ENCODE results near the gene OSM.

DNA sequence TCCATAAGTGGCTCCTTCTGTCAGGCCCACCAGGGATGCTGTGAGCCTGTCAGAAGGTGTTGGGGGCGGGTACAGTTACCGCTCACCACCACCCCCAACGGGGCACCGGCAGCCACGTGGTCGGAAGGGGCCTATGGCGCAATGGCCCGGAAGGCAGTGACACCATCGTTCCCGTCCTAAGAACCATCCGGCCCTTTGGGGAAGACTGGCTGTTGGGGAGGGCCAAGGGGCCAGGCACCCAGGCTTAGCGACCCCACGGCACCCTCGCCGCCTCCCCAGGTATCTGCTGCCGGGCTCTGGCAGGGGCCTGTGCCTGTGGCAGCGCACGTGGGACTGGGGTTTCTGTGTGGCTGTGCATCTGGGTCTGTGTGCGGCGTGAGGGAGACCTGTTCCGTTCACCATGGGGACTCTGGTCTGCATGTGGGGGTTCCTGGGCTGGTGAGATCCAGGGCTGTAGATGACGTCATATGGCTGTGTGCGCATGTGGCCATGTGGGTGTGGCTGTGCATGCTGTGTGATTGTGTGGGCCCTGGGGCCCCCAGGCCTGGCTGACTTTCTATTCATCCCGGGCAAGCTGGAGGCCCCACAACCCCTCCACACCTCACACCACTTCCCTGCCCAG, 717 bp downstream of the OSM start:
- TF ChIP-seq, protein P1, sequence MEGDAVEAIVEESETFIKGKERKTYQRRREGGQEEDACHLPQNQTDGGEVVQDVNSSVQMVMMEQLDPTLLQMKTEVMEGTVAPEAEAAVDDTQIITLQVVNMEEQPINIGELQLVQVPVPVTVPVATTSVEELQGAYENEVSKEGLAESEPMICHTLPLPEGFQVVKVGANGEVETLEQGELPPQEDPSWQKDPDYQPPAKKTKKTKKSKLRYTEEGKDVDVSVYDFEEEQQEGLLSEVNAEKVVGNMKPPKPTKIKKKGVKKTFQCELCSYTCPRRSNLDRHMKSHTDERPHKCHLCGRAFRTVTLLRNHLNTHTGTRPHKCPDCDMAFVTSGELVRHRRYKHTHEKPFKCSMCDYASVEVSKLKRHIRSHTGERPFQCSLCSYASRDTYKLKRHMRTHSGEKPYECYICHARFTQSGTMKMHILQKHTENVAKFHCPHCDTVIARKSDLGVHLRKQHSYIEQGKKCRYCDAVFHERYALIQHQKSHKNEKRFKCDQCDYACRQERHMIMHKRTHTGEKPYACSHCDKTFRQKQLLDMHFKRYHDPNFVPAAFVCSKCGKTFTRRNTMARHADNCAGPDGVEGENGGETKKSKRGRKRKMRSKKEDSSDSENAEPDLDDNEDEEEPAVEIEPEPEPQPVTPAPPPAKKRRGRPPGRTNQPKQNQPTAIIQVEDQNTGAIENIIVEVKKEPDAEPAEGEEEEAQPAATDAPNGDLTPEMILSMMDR (IDR thresholded peaks at IDR 0.05), result no peak
- no peak for TF ChIP-seq POLR2AphosphoS5 (IDR thresholded peaks at IDR 0.05)
